HCT116 (cell line): Measurements from ENCODE around the gene GMPPA. TPM values are rescaled to one million over a fixed set of nuclear protein-coding genes. Genes with fewer than 3 reads are reported as not detected.

Experiments
- ATAC-seq: fragments of 200-7000 bp; cut with Tn5 transposase; 2 replicates; pipeline ENCODE4 v1.9.1; 2020; ENCODE audit warnings: mild to moderate bottlenecking, moderate library complexity
- BruUV-seq: library from RNA; stranded (reverse); fragments of 400-500 nt; replicated peaks from 2 replicates; lab custom pipeline; 2021; lab: Mats Ljungman, UMichigan
- CTCF ChIA-PET: fragments of 300-600 bp; sonication (Branson Sonifier 250); formaldehyde crosslinking; loops from one replicate; lab custom pipeline; 2021; ENCODE audit warnings: antibody characterized with exemption; lab: Charles Lee
- POLR2A ChIA-PET: fragments of 300-600, 350-600 bp; sonication (Branson Sonifier 250); formaldehyde crosslinking; loops from one replicate; lab custom pipeline; 2021; ENCODE audit warnings: antibody characterized with exemption; lab: Charles Lee
- RAD21 ChIA-PET, 2 experiments: fragments of 300-600 bp; sonication (Branson Sonifier 250); formaldehyde crosslinking; loops; one replicate each; lab custom pipeline; 2023; ENCODE audit warnings: low total read pairs in 2 of 2; ENCODE audit not compliant: uncharacterized antibody in 2 of 2, unreplicated experiment in 2 of 2, low non-redundant PET in 1 of 2; lab: Charles Lee
- DNase-seq: peaks from one replicate; pipeline ENCODE4 v3.0.0-alpha.2; 2010; ENCODE audit warnings: low read depth, low spot score
- H2AFZ ChIP-seq: fragments of 200-600 bp; shearing (Covaris generic), sonication (generic); 2 replicates; pipeline ENCODE4 v1.6.1; 2017; ENCODE audit warnings: low read depth, mixed run types, mixed read lengths, antibody characterized with exemption, low read length; ENCODE audit not compliant: poor library complexity, severe bottlenecking
- H3K27ac ChIP-seq: 2 replicates; pipeline ENCODE4 v1.5.1; 2012; ENCODE audit warnings: low read depth, low read length
- H3K27me3 ChIP-seq: fragments of 200-600 bp; sonication (generic); 2 replicates; pipeline ENCODE4 v1.6.1; 2016; ENCODE audit warnings: mixed run types, low read length, mixed read lengths; ENCODE audit not compliant: insufficient read depth
- H3K36me3 ChIP-seq, 2 experiments: fragments of 200-500 bp in 1 of 2; fragments of 200-600 bp in 1 of 2; sonication (Bioruptor generic) in 1 of 2; sonication (generic) in 1 of 2; 2 replicates each; pipeline versions ENCODE4 v1.5.1 to v1.6.1; 2014 to 2016; ENCODE audit warnings: low read length in 2 of 2, inconsistent platforms in 1 of 2, mixed read lengths in 1 of 2, mixed run types in 1 of 2; ENCODE audit not compliant: insufficient read depth in 2 of 2, control insufficient read depth in 1 of 2
- H3K4me1 ChIP-seq, 2 experiments: fragments of 200-600 bp in 1 of 2; sonication (generic) in 1 of 2; 2 replicates each; pipeline versions ENCODE4 v1.5.1 to v1.6.1; 2012 to 2017; ENCODE audit warnings: low read length in 2 of 2, inconsistent platforms in 1 of 2, mild to moderate bottlenecking in 1 of 2, mixed read lengths in 1 of 2, mixed run types in 1 of 2, moderate library complexity in 1 of 2; ENCODE audit not compliant: insufficient read depth in 2 of 2, control insufficient read depth in 1 of 2
- H3K4me2 ChIP-seq: fragments of 200-600 bp; sonication (generic); 2 replicates; pipeline ENCODE4 v1.6.1; 2017; ENCODE audit warnings: mixed run types, low read length, mixed read lengths
- H3K4me3 ChIP-seq, 2 experiments: fragments of 200-600 bp in 1 of 2; sonication (generic) in 1 of 2; replicated peaks in 1 of 2; 2 replicates each; pipeline ENCODE4 v1.5.1; 2011 to 2016; ENCODE audit warnings: low read length in 2 of 2, control low read depth in 1 of 2, low read depth in 1 of 2, mild to moderate bottlenecking in 1 of 2, mixed read lengths in 1 of 2, mixed run types in 1 of 2
- H3K79me2 ChIP-seq: fragments of 200-600 bp; sonication (generic); 2 replicates; pipeline ENCODE4 v1.6.1; 2017; ENCODE audit warnings: mild to moderate bottlenecking, mixed run types, low read length, moderate library complexity, mixed read lengths; ENCODE audit not compliant: insufficient read depth
- H3K9ac ChIP-seq: fragments of 200-600 bp; sonication (generic); 2 replicates; pipeline ENCODE4 v1.6.1; 2016; ENCODE audit warnings: low read length, mixed read lengths
- H3K9me2 ChIP-seq: fragments of 200-600 bp; sonication (generic), shearing (Covaris generic); 2 replicates; pipeline ENCODE4 v1.6.1; 2017; ENCODE audit warnings: mixed run types, mild to moderate bottlenecking, moderate library complexity; ENCODE audit not compliant: insufficient read depth
- H3K9me3 ChIP-seq, 2 experiments: fragments of 200-500 bp in 1 of 2; fragments of 200-600 bp in 1 of 2; sonication (Bioruptor generic) in 1 of 2; sonication (generic) in 1 of 2; 2 replicates each; pipeline ENCODE4 v1.6.1; 2014 to 2017; ENCODE audit warnings: low read length in 2 of 2, mixed read lengths in 2 of 2, inconsistent platforms in 1 of 2, low read depth in 1 of 2, mild to moderate bottlenecking in 1 of 2, mixed run types in 1 of 2, moderate library complexity in 1 of 2; ENCODE audit not compliant: control insufficient read depth in 1 of 2, insufficient read depth in 1 of 2
- H4K20me1 ChIP-seq: fragments of 200-600 bp; sonication (generic), shearing (Covaris generic); 2 replicates; pipeline ENCODE4 v1.6.1; 2017; ENCODE audit warnings: mixed run types, mild to moderate bottlenecking, moderate library complexity; ENCODE audit not compliant: insufficient read depth
- ATF3 ChIP-seq: IDR thresholded peaks from 2 replicates; pipeline ENCODE4 v1.6.1; 2012
- CBX3 ChIP-seq: IDR thresholded peaks from 2 replicates; pipeline ENCODE4 v1.6.1; 2012; ENCODE audit warnings: low read depth
- EGR1 ChIP-seq: IDR thresholded peaks from 2 replicates; pipeline ENCODE4 v1.6.1; 2012; ENCODE audit warnings: low read depth
- FOSL1 ChIP-seq: IDR thresholded peaks from 2 replicates; pipeline ENCODE4 v1.6.1; 2012; ENCODE audit warnings: low read depth
- JUND ChIP-seq: IDR thresholded peaks from 2 replicates; pipeline ENCODE4 v1.6.1; 2012
- MAX ChIP-seq: IDR thresholded peaks from 2 replicates; pipeline ENCODE4 v1.6.1; 2012
- POLR2A ChIP-seq: IDR thresholded peaks from 2 replicates; pipeline ENCODE4 v1.7.0; 2011; ENCODE audit warnings: borderline replicate concordance; ENCODE audit not compliant: insufficient read depth, insufficient read length; ENCODE audit errors: extremely low read depth
- REST ChIP-seq: IDR thresholded peaks from 2 replicates; pipeline ENCODE4 v1.6.1; 2012; ENCODE audit warnings: low read depth
- SP1 ChIP-seq: IDR thresholded peaks from 2 replicates; pipeline ENCODE4 v1.6.1; 2012; ENCODE audit warnings: low read depth
- SRF ChIP-seq: IDR thresholded peaks from 2 replicates; pipeline ENCODE4 v1.6.1; 2012; ENCODE audit warnings: low read depth
- YY1 ChIP-seq: IDR thresholded peaks from 2 replicates; pipeline ENCODE4 v1.6.1; 2011; ENCODE audit warnings: low read length, low read depth, moderate library complexity, mild to moderate bottlenecking; ENCODE audit not compliant: insufficient replicate concordance; ENCODE audit errors: extremely low read depth
- ZFX ChIP-seq: fragments of 450-650 bp; IDR thresholded peaks from 2 replicates; pipeline ENCODE4 v1.6.1; 2017
- intact Hi-C: fragments of 100-400 bp; cut with micrococcal nuclease; formaldehyde crosslinking; loops from 2 replicates; pipeline ENCODE4 v1.10.0; 2022
- total RNA-seq: library from RNA; stranded (reverse); gene quantifications from one replicate; pipeline ENCODE4 v1.2.1, GENCODE V29; 2021; ENCODE audit not compliant: unreplicated experiment

GMPPA gene
- total RNA-seq, 1 experiment from 2014 or later: 71.8 TPM

GRCh38 chr2:219486380-219486959, 12.2 kb upstream of the GMPPA start:
- no peaks in the 10 kb centered on the region for H3K79me2 ChIP-seq
- H3K27ac ChIP-seq: no peak overlapping the region
- RAD21 ChIA-PET: no interaction called here
- no peaks in the 10 kb centered on the region for H3K9me3 ChIP-seq
- no peak overlapping the region for H3K4me3 ChIP-seq
- H3K9me2 ChIP-seq: no peaks in the 10 kb centered on the region
- TF ChIP-seq POLR2A: no peak
- no peak for TF ChIP-seq SP1
- TF ChIP-seq FOSL1: no peak
- TF ChIP-seq MAX: no peak
- TF ChIP-seq REST: no peak
- no peak for TF ChIP-seq YY1
- TF ChIP-seq SRF: no peak
- no peak for TF ChIP-seq ATF3
- no peak for TF ChIP-seq ZFX
- no peak for TF ChIP-seq JUND
- TF ChIP-seq EGR1: no peak
- no peak for TF ChIP-seq CBX3
- intact Hi-C loops: no loop called here
- H3K36me3 ChIP-seq: no peaks in the 10 kb centered on the region
- BruUV-seq: no TSS peak
- no peaks in the 10 kb centered on the region for H4K20me1 ChIP-seq
- ATAC-seq: no peak
- no peaks in the 10 kb centered on the region for H3K4me1 ChIP-seq
- no peak for DNase-seq
- no peak overlapping the region for H3K4me2 ChIP-seq
- CTCF ChIA-PET: interaction anchor here (1.6 to 1.9 kb wide), 2 partner anchors 9 to 12 kb away, joined by 6 read pairs; partner anchors contain the start of gene GMPPA
- H3K27me3 ChIP-seq: no peaks in the 10 kb centered on the region
- no peak overlapping the region for H2AFZ ChIP-seq
- H3K9ac ChIP-seq: no peak overlapping the region
- POLR2A ChIA-PET: no interaction called here
